Measurements from ENCODE around the gene MPO.

DNA sequence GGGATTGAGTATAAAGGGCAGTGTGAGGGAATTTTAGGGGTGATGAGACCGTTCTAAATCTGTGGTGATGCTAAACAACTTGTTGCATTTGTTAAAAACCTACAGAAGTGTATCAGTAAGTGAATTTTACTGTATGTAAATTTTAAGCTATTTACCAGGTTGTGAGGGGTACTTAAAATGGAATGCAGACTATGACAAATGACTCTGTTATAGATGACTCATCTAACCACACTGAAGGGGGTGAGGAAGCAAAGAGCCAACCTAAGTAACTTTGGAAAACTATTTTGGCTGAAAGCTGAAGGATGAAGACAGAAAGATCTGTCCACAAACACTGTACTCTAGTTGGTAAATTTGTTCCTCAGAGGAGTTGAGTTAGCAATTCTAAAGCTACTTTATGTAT lies 56.4 kb downstream of the MPO start:
- TF ChIP-seq CTCF (IDR thresholded peaks at IDR 0.05) (no peak), POLR2AphosphoS5 (IDR thresholded peaks at IDR 0.05; ENCODE audit: insufficient read depth in 1 of 2, low read depth in 1 of 2) (no peak)

Data from vagina (tissue), 2 donors.